Loucy (cell line): ENCODE data around the gene PRAC1.

Experiments
- H2AFZ ChIP-seq: fragments of 200-600 bp; sonication (generic); 2 replicates; pipeline ENCODE4 v1.6.0; 2016; ENCODE audit warnings: antibody characterized with exemption, mild to moderate bottlenecking, low read length, moderate library complexity
- H3F3A ChIP-seq: fragments of 200-600 bp; 2 replicates; pipeline ENCODE4 v1.6.0; 2016; ENCODE audit warnings: antibody characterized with exemption, low read depth, mild to moderate bottlenecking
- H3K27me3 ChIP-seq: fragments of 200-600 bp; sonication (generic); 2 replicates; pipeline ENCODE4 v1.6.1; 2014; ENCODE audit warnings: low read length, mild to moderate bottlenecking; ENCODE audit not compliant: insufficient read depth, poor library complexity, severe bottlenecking
- H3K36me3 ChIP-seq: fragments of 200-600 bp; sonication (generic); 2 replicates; pipeline ENCODE4 v1.6.1; 2016; ENCODE audit warnings: low read length; ENCODE audit not compliant: insufficient read depth
- H3K4me1 ChIP-seq: fragments of 200-600 bp; sonication (generic); 2 replicates; pipeline ENCODE4 v1.5.1; 2014; ENCODE audit warnings: low read length, mild to moderate bottlenecking; ENCODE audit not compliant: insufficient read depth, poor library complexity, severe bottlenecking
- H3K4me2 ChIP-seq: fragments of 200-600 bp; sonication (generic); 2 replicates; pipeline ENCODE4 v1.6.0; 2014; ENCODE audit warnings: antibody characterized with exemption, low read length, low read depth, mild to moderate bottlenecking; ENCODE audit not compliant: poor library complexity, severe bottlenecking
- H3K4me3 ChIP-seq: fragments of 200-600 bp; sonication (generic); 2 replicates; pipeline ENCODE4 v1.5.1; 2014; ENCODE audit warnings: low read length, mild to moderate bottlenecking, mixed read lengths; ENCODE audit not compliant: poor library complexity, severe bottlenecking
- H3K79me2 ChIP-seq: fragments of 200-600 bp; sonication (generic); 2 replicates; pipeline ENCODE4 v1.6.1; 2014; ENCODE audit warnings: low read length; ENCODE audit not compliant: insufficient read depth
- H3K9ac ChIP-seq: fragments of 200-600 bp; sonication (generic); 2 replicates; pipeline ENCODE4 v1.6.0; 2014; ENCODE audit warnings: mild to moderate bottlenecking, low read depth, low read length, moderate library complexity; ENCODE audit not compliant: poor library complexity, severe bottlenecking
- H3K9me2 ChIP-seq: fragments of 200-600 bp; sonication (generic); replicated peaks from 2 replicates; pipeline ENCODE4 v1.6.1; 2016; ENCODE audit warnings: low read depth, low read length, mixed read lengths
- H3K9me3 ChIP-seq: fragments of 200-600 bp; sonication (generic); 2 replicates; pipeline ENCODE4 v1.6.1; 2014; ENCODE audit warnings: mild to moderate bottlenecking, antibody characterized with exemption, low read length, low read depth; ENCODE audit not compliant: insufficient read depth
- H4K20me1 ChIP-seq: fragments of 200-600 bp; sonication (generic); 2 replicates; pipeline ENCODE4 v1.6.0; 2014; ENCODE audit warnings: antibody characterized with exemption, low read length, mild to moderate bottlenecking; ENCODE audit not compliant: insufficient read depth, poor library complexity, severe bottlenecking
- CTCF ChIP-seq: fragments of 200-600 bp; sonication (generic); conservative IDR thresholded peaks from 2 replicates; pipeline ENCODE4 v1.5.1; 2014; ENCODE audit warnings: mild to moderate bottlenecking, antibody characterized with exemption, low read length
- EZH2phosphoT487 ChIP-seq: fragments of 200-600 bp; IDR thresholded peaks from 2 replicates; pipeline ENCODE4 v1.6.1; 2018; ENCODE audit warnings: antibody characterized with exemption, mild to moderate bottlenecking, moderate library complexity, borderline replicate concordance

PRAC1 gene

GRCh38 chr17:48722915-48723422, 651 bp upstream of the PRAC1 start, which contains the start of gene PRAC2:
TSS of gene PRAC2 (plus strand) at chr17:48723185. CDS start at chr17:48724411, 1,226 bp downstream.
- H3F3A ChIP-seq = no peaks in the 10 kb centered on the region
- H3K9me3 ChIP-seq = no peaks in the 10 kb centered on the region
- no peak within 1 kb of the TSS for H3K4me3 ChIP-seq
- no peaks in the 10 kb centered on the region for H3K4me1 ChIP-seq
- H3K9ac ChIP-seq = no peak within 1 kb of the TSS
- H3K4me2 ChIP-seq = no peak within 1 kb of the TSS
- no peaks in the 10 kb centered on the region for H3K9me2 ChIP-seq
- no peak within 1 kb of the TSS for H2AFZ ChIP-seq
- H3K27me3 ChIP-seq = no peaks in the 10 kb centered on the region
- no peaks in the 10 kb centered on the region for H4K20me1 ChIP-seq
- no peak for TF ChIP-seq CTCF
- TF ChIP-seq EZH2phosphoT487 = no peak
- no peaks in the 10 kb centered on the region for H3K36me3 ChIP-seq
- no peaks in the 10 kb centered on the region for H3K79me2 ChIP-seq

GRCh38 chr17:48721009-48721402, 1.3 kb downstream of the PRAC1 start:
- no peaks in the 10 kb centered on the region for H3K27me3 ChIP-seq
- no peak overlapping the region for H3K9ac ChIP-seq
- no peaks in the 10 kb centered on the region for H3K79me2 ChIP-seq
- H3K4me2 ChIP-seq = no peak overlapping the region
- no peaks in the 10 kb centered on the region for H4K20me1 ChIP-seq
- no peaks in the 10 kb centered on the region for H3K36me3 ChIP-seq
- no peaks in the 10 kb centered on the region for H3K9me3 ChIP-seq
- no peak for TF ChIP-seq CTCF
- TF ChIP-seq EZH2phosphoT487 = no peak
- no peak overlapping the region for H2AFZ ChIP-seq
- no peaks in the 10 kb centered on the region for H3F3A ChIP-seq
- H3K4me3 ChIP-seq = no peak overlapping the region
- H3K4me1 ChIP-seq = peaks cover 4% of the 10 kb centered on the region
- no peaks in the 10 kb centered on the region for H3K9me2 ChIP-seq

- Histone ChIP-seq H3K4me2 (no peak overlapping the region), H3K4me1 (peaks cover 10% of the 10 kb centered on the region), H2AFZ (no peak overlapping the region), H3K4me3 (no peak overlapping the region), H3K79me2 (no peaks in the 10 kb centered on the region), H3K9me3 (no peaks in the 10 kb centered on the region), H3K36me3 (no peaks in the 10 kb centered on the region), H3F3A (no peaks in the 10 kb centered on the region), H3K27me3 (no peaks in the 10 kb centered on the region), H3K9ac (no peak overlapping the region), H4K20me1 (no peaks in the 10 kb centered on the region), H3K9me2 (no peaks in the 10 kb centered on the region)
- no peak for TF ChIP-seq CTCF
- TF ChIP-seq EZH2phosphoT487 = no peak
Measured at GRCh38 chr17:48720266-48721008, 1.9 kb downstream of the PRAC1 start.
